GM18502 (cell line): ENCODE results near the gene ZNF888.
"Not testable (repeated sequence)": the region's sequence is repeated elsewhere in the genome, so short reads cannot be mapped to it uniquely, and the experiment has no call there.

Source experiments
- ATAC-seq: cut with Tn5 transposase; IDR thresholded peaks from one replicate; pipeline ENCODE4 v1.9.1; 2021; ENCODE audit warnings: mild to moderate bottlenecking; ENCODE audit not compliant: unreplicated experiment, poor library complexity

ZNF888 gene

GRCh38 chr19:52942386-52943133 lies 19.3 kb upstream of the ZNF888 start:
- peak; percentile 95 for ATAC-seq

DNA sequence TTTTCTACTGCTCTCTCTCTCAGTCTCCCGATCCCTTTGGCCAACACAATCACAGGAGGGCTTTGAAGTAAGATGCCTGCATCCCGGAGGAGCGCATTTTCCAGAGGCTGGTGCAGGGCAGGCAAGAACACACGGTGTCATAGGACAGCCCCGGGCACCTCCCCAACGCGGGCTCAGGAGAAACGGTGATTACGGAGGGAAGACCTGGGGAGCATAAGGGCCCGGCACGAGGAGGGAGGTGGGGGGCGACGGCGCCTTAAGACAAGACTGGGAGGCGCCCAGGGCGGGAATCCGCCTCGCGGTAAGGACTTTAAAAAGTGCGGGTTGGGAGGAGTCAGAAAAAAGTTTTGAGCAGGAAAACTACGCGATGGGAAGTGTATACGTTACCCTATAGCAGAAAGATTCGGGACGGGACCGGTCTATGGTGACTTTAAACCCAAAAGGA lies 18.7 kb upstream of the ZNF888 start:
- ATAC-seq, result peak; percentile 33

GRCh38 chr19:52941523-52941922 lies 18.3 kb upstream of the ZNF888 start:
- not testable (repeated sequence) for ATAC-seq

DNA sequence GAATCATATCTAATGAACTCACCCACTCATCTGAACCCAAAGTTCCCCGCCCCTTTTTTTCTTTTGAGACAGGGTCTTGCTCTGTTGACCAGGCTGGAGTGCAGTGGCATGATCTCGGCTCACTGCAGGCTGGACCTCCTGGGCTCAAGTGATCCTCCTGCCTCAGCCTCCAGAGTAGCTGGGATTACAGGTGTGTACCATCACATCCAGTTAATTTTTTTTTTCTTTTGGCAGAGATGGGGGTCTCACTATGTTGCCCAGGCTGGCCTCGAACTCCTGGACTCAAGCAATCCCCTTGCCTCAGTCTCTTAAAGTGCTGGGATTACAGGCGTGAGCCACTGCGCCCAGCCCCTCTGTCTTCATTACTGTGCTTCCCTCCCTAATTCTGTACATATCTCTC lies 17.7 kb upstream of the ZNF888 start:
- ATAC-seq, result not testable (repeated sequence)

- ATAC-seq, result no peak
Observed at GRCh38 chr19:52938761-52939160, 15.5 kb upstream of the ZNF888 start.

DNA sequence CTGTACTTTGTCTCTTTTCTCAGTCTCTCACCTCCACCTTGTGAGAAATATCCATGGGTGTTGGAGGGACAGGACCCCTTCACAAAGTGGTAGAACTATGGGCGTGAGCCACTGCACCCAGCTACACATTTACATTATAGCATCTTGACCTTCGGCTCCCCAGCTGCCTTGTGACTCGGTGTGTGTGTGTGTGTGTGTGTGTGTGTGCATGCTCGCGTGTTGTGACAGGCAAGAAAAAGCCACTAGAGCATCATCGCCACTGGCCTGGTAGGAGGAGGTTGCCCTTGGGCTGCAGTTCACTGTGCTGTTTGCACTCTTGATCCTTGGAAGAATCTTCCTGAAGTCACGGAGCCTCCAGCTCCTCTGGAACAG lies 13.7 kb upstream of the ZNF888 start:
- no peak for ATAC-seq

DNA sequence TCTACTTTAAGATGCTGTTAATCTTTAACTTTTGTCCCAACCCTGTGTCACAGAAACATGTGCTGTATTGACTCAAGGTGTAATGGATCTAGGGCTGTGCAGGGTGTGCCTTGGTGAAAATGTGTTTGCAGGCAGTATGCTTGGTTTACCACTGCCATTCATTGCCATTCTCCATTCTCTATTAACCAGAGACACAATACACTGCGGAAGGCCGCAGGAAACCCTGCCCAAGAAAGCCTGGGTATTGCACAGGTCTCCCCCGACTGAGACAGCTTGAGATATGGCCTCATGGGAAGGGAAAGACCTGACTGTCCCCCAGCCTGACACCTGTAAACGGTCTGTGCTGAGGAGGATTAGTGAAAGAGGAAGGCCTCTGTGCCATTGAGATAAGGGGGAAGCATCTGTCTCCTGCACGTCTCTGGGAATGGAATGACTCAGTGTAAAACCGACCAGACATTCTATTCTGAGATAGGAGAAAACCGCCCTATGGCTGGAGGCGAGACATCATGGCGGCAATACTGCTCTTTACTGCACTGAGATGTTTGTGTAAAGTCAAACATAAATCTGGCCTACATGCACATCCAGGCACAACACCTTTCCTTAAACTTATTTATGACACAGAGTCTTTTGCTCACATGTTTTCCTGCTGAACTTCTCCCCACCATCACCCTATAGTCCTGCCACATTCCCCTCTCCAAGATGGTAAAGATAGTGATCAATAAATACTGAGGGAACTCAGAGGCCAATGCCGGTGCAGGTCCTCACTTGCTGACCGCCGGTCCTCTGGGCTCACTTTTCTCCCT lies 13.1 kb upstream of the ZNF888 start:
- no peak for ATAC-seq

GRCh38 chr19:52935434-52935833 lies 12.2 kb upstream of the ZNF888 start:
- no peak for ATAC-seq

GRCh38 chr19:52924641-52925040 lies 1.4 kb upstream of the ZNF888 start:
- not testable (repeated sequence) for ATAC-seq

GRCh38 chr19:52923778-52924593 lies 758 bp upstream of the ZNF888 start:
- ATAC-seq, result no peak

- ATAC-seq, result no peak
Observed at GRCh38 chr19:52917531-52917930, 5.7 kb downstream of the ZNF888 start.

- no peak for ATAC-seq
Observed at GRCh38 chr19:52910648-52911047, 12.6 kb downstream of the ZNF888 start.

DNA sequence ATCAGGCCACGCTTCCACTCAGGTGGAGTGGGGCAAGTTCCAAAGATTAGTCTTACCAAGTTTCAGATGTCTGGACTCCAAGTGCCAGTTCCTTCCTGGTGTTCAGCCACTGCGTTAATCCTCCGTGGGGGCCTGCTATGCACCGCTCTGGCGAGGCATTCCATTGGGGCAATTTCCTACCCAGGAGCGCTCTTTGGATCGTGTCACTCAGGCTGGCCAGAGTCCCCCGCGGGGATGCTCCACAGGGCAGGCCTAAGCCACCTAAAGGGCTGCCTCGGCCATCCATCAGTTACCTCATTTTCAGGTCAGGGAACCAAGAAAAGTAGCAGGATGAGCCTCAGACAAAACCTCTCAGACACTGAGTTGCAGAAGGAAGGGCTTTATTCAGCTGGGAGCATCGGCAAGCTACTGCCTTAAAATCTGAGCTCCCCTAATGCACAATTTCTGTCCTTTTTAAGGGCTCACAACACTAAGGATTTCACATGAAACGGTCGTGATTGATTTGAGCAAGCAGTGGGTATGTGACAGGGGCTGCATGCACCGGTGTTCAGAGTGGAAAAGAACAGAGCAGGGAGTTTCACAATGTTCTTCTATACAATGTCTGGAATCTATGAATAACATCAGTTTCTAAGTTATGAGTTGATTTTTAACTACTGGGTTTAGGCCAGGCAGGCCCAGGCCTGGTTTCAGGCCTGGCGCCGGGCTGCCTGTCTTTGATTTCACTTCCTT lies 19.0 kb downstream of the ZNF888 start:
- ATAC-seq, result not testable (repeated sequence)

DNA sequence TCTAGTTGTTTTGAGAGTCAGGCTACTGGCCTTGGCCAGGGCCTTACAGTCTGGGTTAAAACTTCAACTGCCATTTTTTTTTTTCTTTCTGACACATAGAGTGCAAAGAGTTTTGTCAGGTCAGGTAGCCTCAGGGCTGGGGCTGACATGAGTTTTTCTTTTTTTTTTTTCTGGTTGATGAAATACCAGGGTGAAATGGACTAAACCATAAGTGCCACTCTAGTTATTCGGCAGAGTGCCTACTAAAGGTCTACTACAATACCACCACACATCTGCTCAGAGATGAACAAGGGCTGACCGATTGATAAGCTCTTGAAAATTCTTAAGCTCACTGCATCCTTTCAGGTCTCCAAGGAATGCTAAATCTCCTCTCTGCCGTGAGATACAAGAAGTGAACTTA lies 21.4 kb downstream of the ZNF888 start:
- no peak for ATAC-seq

DNA sequence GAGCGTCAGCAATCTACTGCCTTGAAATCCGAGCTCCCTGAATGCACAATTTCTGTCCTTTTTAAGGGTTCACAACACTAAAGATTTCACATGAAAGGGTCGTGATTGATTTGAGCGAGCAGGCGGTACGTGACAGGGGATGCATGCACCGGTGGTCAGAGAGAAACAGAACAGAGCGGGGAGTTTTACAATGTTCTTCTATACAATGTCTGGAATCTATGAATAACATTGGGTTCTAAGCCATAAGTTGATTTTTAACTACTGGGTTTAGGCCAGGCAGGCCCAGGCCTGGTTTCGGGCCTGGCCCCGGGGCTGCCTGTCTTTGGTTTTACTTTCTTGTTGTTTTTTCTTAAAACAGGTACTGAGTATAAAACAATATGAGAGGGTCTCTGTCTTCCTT lies 24.6 kb downstream of the ZNF888 start:
- ATAC-seq, result not testable (repeated sequence)

DNA sequence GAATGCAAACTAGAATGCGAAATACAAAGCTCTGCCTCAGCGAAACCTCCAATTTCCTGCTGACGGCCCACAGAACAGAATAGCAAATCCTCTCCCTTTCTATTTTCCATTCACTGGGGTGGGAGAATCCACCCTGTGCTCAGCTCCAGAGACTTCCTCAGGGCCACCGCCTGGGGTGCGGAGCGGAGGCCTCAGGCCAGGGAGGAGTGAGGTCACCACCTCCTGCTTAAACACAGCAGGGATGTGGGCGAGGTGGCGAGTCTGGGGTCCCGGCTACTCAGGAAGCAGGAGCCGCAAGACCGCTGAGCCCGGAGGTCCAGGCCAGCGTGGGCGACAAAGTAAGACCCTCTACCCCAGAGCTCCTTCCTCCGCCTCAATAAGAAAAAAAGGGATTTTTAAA lies 25.1 kb downstream of the ZNF888 start:
- ATAC-seq, result no peak

- peak; percentile 98 for ATAC-seq
Observed at GRCh38 chr19:52897138-52897935, 25.9 kb downstream of the ZNF888 start, which contains the start of gene ZNF320. Gene ZNF320 (minus strand): TSS chr19:52897635. CDS start chr19:52890255, 7,380 bp downstream.

- ATAC-seq, result no peak
Observed at GRCh38 chr19:52896431-52897137, 26.6 kb downstream of the ZNF888 start.

- ATAC-seq, result no peak
Observed at GRCh38 chr19:52891336-52891735, 31.9 kb downstream of the ZNF888 start.
